Daoy (cell line): ENCODE measurements around the gene GIN1. TPM values are rescaled to one million over a fixed set of nuclear protein-coding genes. Genes with fewer than 3 reads are reported as not detected.
"Not testable (repeated sequence)": the region's sequence is repeated elsewhere in the genome, so short reads cannot be mapped to it uniquely, and the experiment has no call there.

ENCODE experiments used
- DNase-seq: peaks from one replicate; pipeline ENCODE4 v3.0.0-alpha.2; 2015; ENCODE audit warnings: low read depth
- total RNA-seq: library from RNA; depleted of rRNA; stranded (reverse); fragments of >200 nt; shearing (Covaris generic); gene quantifications from 2 replicates; pipeline ENCODE4 v1.2.3, GENCODE V29; 2014

The GIN1 gene
- total RNA-seq, 1 experiment from 2014 or later, result 4.4 TPM

DNA sequence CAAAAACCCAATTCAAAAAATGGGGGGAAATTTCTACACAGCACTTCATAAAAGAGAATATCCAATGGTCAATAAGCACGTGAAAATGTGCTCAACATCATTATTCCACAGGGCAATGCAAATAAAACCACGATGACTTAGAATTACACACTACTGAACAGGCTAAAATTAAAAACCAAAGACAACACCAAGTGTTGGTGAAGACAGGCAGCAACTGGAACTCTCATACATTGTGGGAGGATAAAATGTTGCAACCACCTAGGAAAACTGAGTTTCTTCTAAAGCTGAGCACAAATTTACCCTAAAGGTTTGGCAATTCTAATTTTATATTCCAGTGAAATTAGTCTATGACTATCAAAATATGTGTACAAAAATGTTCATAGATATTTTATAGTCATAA is 9.5 kb downstream of the GIN1 start:
- DNase-seq, result no peak

DNA sequence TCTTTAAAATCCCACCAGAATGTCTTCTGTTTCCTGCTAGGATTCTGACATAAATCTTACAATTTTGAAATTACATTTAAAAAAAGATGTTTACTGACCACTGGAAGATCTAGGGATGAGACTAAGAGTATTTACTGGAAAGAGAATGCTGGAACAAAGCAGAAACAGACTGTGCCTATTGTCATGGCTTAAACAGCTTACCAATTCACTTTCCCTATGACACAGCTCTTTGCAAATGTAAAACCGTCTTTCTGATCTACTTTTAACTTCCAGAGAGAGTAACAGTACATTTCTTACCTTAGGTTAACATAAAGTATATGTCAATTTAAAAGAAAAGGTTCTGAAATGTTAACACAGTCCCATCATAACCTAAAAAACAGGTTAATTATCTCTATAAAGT is 10.7 kb downstream of the GIN1 start:
- DNase-seq, result no peak

DNA sequence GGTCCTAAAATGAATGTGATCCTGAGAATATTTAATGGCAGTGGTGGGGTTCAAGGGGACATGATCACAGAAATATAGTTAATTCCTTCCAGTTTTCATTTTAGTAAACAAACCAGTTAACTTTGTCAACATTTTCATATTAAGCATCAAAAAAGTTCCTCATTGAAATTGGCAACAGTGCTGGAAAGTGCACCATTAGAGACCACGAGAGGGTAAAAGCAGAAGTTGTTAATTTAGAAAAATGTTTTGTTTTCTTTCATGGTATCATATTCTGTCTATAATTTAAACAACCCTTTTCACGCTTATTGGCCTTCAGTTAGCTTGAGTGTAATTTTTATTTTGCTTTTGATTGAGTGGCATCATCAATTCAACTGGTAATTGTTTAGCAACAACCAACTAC is 11.9 kb downstream of the GIN1 start:
- DNase-seq, result no peak

DNA sequence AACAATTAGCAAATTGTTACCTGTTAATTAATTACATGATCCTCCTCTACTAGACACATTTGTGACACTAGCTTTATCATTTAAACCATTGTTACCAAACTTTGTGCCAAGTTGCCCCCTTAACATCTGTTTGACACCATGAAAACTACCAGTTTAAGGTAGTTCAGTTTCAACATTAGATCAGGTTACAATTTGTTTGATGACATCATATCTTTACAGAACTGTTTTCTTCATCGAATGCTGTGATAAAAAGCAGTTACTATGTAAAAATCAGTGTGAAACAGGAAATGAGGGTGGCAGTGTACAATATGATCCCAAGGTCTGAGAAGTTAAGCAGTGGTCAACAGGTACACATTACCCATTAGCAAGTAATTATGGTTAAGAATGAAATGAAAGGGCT is 17.7 kb downstream of the GIN1 start:
- DNase-seq, result no peak

DNA sequence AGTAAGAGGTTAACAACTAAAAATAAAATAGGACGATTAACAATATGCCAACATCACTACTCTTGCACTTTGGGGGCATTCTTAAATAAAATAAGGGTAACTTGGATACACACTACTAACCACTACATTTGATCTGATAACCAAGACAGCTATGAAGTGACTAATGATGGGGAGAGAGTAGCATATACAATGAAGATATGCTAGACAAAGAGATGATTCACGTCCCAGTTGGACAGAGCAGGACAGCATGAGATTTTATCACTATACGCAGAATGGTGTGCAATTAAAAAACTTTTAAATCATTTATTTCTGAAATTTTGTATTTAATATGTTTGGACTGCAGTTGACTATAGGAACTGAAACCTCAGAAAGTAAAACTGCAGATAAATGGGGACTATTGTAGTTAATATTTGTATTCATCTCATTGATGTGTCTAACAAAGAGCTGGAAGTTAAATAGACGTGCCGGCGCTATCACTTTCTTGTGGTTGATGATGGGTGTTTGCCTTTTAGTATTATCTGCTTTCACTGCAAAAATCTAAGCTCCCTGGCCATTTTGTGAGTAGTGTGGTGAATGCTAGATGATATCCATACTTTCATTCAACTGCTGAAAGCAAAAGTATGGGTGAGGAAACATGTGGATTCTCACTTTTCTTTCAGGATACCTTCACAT is 18.7 kb downstream of the GIN1 start:
- no peak for DNase-seq

DNA sequence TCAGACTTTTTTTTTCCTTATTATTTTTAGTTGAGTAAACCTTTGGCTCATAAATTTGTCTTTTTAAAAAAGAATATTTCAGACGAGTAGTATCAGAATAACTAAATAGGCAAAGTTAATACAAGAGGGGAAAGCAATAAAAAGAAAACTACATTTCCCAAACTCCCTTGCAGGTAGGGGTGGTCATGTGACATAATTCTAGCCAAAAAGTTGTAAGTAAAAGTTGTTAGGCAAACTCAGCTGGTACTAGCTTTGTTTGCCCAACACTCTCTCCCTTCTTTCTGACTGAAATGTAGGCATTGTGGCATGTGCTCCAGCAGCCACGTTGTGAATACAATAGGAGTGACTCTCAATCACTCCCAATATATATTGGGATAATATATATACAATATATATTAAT is 20.9 kb downstream of the GIN1 start:
- no peak for DNase-seq

DNA sequence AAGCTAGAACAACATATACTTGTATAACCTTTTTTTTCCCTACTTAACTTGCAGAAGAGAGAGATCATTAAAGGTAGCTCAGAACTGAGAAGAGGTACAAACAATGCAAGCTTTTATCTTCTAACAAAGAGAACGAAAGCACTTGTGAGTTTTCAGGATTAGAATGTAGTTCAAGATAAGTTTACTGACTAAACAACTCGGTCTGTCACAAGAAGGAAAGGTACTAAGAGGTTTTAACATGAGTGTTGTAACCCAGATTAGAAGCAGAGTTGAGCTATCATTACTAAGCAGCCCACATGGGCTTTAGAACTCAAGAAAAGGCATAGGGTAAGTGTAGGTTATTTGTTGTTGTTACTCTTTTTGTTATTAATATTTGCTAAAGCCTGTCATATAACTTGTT is 25.2 kb downstream of the GIN1 start:
- DNase-seq, result no peak

DNA sequence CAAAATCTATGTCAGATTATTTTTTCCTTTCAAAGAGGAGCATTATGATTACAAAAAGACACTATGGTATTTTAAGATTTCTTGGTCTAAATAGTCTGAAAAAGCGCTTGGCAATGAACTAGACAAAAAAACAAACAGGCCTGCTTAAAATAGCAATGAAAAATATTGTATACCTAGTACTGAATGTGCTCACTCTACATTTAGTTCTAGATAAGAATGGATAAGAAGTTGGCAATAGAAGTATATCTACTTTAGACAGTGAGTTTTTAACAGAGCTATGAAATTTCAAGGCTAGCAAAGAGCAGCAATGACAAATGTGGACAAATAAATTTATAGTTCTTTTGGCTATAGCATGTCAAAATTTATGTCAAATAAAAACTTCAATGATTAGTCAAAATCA is 26.2 kb downstream of the GIN1 start:
- no peak for DNase-seq

DNA sequence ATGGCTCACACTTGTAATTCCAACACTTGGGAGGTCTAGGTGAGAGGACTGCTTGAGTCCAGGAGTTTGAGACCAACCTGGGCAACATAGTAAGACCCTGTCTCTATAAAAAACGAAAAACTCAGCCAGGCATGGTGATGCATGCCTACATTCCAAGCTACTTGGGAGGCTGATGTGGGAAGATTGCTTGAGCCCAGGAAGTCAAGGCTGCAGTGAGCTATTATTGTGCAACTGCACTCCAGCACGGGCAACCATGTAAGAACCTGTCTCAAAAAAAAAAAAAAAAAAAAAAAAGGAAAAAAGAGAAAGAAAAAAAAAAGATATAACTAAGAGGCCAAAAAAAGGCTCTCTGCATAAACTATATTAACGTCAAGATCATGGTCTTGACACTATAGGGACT is 27.3 kb downstream of the GIN1 start:
- DNase-seq, result no peak

DNA sequence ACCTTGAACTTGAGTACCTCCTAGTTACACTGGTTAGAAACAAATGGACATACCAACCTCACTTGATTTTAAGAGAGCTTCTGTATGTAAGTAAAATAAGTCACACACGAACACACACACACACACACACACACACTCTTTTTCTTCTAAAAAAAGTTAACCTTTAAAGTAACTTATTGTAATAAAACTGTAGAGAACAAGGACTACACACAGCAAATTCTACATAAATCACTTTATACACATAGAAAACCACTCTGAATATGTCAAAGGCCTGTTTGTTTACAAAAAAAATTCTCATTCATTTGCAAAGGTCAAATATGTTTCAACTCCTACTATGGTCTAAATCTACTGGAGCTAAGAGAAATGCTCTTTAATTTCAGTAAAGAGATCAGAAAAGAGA is 29.1 kb downstream of the GIN1 start:
- DNase-seq, result no peak

DNA sequence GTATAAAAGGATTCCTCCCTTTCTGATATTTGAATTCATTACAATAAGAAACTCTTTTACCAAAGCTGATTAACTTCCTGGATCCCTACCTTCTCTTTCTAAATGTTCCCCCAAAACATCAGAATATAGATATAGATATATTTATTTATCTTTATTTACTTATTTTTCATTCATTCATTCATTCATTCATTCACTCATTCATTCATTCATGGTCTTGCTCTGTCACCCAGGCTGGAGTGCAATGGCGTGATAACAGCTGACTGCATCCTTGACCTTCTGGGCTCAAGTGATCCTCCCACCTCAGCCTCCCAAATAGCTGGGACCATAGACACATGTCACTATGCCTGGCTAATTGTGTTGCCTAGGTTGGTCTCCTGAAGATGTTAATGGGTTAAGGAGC is 30.7 kb downstream of the GIN1 start:
- no peak for DNase-seq

DNA sequence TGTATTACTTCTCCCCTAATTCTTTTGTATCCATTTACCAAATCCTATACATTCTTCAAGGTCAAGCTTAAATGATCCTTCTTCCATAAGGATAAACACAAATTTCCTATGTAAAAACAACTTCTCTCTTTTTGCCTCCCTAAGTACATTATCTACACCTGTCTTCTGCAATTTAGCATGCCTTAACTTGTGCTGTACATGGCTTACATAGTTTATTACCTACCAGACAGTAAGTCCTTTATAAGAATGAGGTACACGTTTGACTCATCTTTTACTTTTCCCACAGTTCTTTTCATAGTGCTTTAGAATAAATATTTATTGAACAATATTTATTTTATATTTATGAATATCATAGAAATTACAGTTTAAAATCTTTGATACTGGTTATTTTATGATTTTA is 33.4 kb downstream of the GIN1 start:
- DNase-seq, result no peak

DNA sequence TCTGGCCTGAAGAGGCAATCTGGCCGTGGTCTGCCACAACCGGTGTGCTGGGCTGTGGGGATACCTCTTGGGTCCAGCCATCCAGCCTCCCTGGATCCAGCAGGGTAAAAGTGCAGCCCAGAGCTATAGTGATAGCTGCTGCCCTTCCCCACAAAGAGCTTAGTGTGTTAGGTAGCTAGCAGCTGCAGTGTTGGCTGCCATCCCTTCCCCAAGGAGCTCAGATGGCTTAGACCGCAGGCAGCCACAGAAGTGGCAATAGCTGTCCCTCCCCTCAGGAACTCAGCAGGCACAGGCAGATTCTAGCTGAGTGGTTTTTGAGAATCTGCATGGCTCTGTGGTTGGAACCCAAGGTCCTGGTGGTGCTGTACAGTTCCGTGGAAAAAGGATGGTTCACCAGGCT is 40.1 kb downstream of the GIN1 start:
- DNase-seq, result no peak

DNA sequence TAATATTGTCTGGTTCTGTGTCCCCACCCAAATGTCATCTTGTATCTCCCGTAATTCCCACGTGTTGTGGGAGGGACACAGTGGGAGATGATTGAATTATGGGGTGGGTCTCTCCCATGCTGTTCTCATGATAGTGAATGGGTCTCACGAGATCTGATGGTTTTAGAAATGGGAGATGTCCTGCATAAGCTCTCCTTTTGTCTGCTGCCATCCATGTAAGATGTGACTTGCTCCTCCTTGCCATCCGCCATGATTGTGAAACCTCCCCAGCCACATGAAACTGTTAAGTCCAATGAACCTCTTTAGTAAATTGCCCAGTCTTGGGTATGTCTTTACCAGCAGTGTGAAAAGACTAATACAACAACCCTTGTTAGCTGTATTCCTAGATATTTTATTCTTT is 44.5 kb downstream of the GIN1 start:
- DNase-seq, result no peak

DNA sequence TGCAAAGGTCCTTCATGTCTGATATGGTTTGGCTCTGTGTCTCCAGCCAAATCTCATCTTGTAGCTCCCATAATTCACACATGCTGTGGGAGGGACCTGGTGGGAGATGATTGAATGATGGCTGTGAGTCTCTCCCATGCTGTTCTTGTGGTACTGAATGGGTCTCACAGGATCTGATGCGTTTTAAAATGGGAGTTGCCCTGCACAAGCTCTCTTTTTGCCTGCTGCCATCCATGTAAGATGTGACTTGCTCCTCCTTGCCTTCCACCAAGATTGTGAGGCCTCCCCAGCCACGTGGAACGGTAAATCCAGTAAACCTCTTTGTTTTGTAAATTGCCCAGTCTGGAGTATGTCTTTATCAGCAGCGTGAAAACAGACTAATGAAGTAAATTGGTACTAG is 46.4 kb downstream of the GIN1 start:
- not testable (repeated sequence) for DNase-seq

DNA sequence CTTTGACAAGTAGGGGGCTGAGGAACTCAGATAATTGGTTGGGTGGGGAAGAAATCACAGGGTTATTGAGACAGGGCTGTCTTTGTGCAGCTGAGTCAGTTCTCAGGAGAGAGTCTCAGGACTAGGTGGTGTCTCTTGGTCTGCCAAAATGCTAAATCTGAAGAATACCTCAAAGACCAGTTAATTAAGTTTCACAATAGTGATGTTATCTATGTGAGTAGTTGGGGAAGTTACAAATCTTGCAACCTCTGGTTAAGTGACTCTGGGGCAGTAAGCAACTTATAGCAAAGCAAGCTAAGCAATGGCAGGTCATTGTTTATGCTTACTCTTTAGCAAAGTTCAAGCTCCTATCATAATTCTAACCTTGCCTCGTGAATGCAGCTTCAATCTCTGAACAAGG is 53.6 kb downstream of the GIN1 start:
- DNase-seq, result no peak

DNA sequence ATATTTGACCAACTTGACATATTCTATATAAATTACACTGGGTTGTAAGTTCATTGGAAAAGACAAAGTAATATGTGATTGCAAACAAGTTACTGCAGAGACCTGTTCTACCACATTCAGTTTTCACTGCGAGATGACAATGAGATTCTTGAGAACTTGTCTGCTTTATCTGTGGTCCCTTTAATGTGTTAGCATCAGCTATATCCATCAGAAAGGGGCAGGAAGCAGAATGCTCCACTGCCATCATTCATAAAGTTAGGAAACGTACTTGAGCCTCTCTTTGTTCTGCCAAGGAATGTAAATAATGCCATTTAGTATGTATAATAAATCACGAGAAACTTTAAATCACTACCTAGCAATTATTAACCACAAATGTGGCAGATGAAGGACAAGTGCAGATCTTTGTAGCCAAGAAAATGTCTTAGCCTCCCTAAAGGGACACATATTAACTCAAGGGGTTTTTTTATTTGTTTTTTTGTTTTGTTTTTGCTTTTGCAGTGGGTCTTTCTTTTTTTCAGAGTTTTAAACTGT is 59.4 kb downstream of the GIN1 start:
- DNase-seq, result no peak

DNA sequence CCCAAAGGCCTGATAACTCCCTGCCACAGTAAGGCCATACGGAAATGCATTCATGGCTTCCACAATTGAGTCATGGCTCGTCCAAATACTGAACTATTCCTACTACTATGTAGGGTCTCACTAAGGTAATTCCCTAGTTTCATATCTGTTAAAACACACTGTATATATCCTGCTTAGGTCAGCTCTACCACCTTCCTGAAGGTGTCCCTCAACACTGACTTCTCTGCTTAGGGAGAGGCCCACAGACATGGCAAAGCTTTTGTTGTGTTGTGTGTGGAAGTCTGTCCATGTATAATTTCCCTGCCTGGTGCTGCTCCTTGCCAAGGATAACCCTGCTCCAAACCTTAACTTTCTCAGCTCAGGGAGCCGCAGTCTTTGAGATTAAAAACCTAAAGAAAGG is 60.4 kb downstream of the GIN1 start:
- DNase-seq, result no peak

DNA sequence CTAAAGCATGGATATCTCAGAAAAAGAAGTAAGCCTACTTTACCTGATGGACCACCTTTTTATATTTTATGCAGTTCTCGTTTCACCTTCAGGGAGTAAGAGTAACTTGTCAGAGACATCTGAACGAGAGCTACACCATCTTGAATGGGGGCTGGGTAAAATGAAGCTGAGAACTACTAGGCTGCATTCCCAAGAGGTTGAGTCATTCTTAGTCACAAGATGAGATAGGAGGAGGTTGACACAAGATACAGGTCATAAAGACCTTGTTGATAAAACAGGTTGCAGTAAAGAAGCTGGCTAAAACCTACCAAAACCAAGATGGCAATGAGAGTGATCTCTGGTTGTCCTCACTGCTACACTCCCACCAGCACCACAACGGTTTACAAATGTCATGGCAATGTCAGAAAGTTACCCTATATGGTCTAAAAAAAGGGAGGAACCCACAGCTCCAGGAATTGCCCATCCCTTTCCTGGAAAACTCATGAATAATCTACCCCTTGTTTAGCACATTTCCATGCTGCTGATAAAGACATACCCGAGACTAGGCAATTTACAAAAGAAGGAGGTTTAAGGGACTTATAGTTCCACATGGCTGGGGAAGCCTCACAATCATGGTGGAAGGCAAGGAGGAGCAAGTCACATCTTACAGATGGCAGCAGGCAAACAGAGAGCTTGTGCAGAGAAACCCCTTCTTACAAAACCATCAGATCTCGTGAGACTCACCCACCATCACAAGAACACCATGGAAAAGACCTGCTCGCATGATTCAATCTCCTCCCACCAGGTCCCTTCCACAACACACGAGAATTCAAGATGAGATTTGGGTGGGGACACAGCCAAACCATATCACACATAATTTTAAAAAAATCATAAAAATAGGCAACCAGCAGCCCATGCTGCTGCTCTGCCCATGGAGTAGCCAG is 62.5 kb downstream of the GIN1 start:
- DNase-seq, result peak; percentile 60

DNA sequence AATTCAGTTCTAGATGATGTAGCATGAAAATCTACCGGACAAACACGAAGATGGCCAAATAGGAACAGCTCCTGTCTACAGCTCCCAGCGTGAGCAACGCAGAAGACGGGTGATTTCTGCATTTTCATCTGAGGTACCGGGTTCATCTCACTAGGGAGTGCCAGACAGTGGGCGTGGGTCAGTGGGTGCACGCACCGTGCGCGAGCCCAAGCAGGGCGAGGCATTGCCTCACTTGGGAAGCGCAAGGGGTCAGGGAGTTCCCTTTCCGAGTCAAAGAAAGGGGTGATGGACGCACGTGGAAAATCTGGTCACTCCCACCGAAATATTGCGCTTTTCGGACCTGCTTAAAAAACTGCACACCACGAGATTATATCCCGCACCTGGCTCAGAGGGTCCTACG is 73.2 kb downstream of the GIN1 start:
- not testable (repeated sequence) for DNase-seq

DNA sequence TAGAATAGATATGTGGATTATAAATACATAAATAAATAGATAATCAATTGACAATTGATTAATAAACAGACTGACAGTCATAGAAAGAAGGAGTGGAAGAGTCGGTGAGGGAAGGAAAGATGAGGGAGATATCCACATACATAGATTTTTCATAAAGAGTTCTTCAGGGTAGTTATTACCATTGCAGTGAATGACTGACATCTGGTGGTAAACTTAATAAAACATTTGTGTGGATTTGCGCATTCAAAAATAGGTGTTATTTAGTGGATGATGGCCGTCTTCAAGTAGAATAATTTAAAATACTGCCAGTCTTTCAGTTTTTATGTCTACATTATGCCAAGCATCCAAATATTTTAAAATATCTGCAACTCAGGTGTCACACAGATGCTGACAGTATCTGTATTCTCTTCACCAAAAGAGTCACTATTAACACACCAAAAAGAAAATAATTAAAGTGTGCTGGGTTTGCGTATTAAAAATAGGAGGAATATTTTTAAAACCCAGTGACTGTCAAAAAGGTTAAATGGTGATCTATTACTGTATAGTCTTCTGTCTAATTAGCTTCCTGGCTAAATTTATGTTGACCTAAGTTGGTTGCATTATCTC is 78.8 kb downstream of the GIN1 start:
- DNase-seq, result peak; percentile 21

DNA sequence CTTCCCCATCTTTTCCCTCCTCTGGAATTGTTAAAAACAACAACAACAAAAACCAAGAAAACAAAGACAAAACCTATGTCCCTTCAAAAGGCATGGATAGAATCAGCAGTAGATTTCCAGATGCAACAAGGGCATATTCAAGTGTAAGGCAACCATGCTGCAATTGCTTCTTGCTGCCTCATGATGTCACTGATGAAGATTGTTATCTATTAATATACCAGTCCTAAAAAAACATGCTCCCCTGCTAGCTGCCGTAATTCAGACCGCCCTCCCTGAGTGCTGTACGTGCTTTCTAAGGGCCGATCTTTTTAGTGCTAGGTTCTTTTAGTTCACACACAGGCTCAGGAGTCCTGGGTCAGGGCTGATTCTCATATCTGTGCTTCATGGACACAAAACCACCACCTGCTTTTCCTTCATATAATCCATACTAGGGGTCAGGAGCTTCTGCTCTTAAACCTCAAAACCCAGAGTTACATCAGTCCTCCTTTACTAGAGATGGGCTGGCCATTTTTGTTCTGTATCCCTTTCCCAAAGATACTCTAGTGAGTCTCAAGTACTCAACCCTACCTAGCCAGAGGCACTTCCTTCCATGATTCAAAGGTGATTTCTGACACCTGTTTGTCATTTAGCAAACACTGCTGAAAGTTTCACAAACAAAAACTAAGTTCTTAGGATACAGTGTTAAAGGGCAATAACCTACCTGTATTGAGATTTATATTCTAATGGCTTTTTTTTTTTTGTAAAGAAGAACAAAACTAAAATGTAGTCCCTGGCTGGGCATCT is 82.1 kb downstream of the GIN1 start:
- no peak for DNase-seq
